Neutrophil (primary cell): ENCODE measurements around the gene DLK1.

Experiments
- H3K27ac ChIP-seq: fragments of 200-600 bp; sonication (generic); 2 replicates; pipeline ENCODE4 v1.5.1; 2016; ENCODE audit warnings: mild to moderate bottlenecking, moderate library complexity
- H3K27me3 ChIP-seq: fragments of 200-600 bp; sonication (generic); 2 replicates; pipeline ENCODE4 v1.6.0; 2016; ENCODE audit warnings: mild to moderate bottlenecking
- H3K36me3 ChIP-seq: fragments of 200-600 bp; sonication (generic); 2 replicates; pipeline ENCODE4 v1.5.1; 2017
- H3K4me1 ChIP-seq, 2 experiments: fragments of 200-600 bp in 1 of 2; sonication (generic) in 1 of 2; 1 replicate in 1 of 2; 2 replicates in 1 of 2; pipeline versions ENCODE4 v1.5.1 to v1.6.1; 2013 to 2016; ENCODE audit warnings: low read depth in 1 of 2, low read length in 1 of 2, mild to moderate bottlenecking in 1 of 2, moderate library complexity in 1 of 2; ENCODE audit not compliant: control insufficient read depth in 1 of 2, insufficient read depth in 1 of 2
- H3K4me3 ChIP-seq, 2 experiments: fragments of 200-600 bp in 1 of 2; sonication (generic) in 1 of 2; 1 replicate in 1 of 2; 2 replicates in 1 of 2; pipeline ENCODE4 v1.5.1; 2013 to 2016; ENCODE audit warnings: low read depth in 1 of 2, low read length in 1 of 2, mild to moderate bottlenecking in 1 of 2, moderate library complexity in 1 of 2
- H3K9me3 ChIP-seq: fragments of 200-600 bp; sonication (generic); 2 replicates; pipeline ENCODE4 v1.5.1; 2016
- CTCF ChIP-seq: fragments of 200-600 bp; sonication (generic); IDR thresholded peaks from 2 replicates; pipeline ENCODE4 v1.5.1; 2016; ENCODE audit warnings: antibody characterized with exemption

Gene DLK1

GRCh38 chr14:100776681-100777365, 50.1 kb downstream of the DLK1 start:
- Histone ChIP-seq H3K27me3 (no peaks in the 10 kb centered on the region), H3K4me3 (no peak overlapping the region), H3K36me3 (no peaks in the 10 kb centered on the region), H3K27ac (no peak overlapping the region), H3K4me1 (no peaks in the 10 kb centered on the region), H3K9me3 (no peaks in the 10 kb centered on the region)
- TF ChIP-seq CTCF = no peak

- Histone ChIP-seq H3K36me3 (no peaks in the 10 kb centered on the region), H3K4me1 (no peaks in the 10 kb centered on the region), H3K27ac (no peak overlapping the region), H3K9me3 (no peaks in the 10 kb centered on the region), H3K4me3 (no peak overlapping the region), H3K27me3 (no peaks in the 10 kb centered on the region)
- TF ChIP-seq CTCF = no peak
Observed at GRCh38 chr14:100777366-100777817, 50.7 kb downstream of the DLK1 start.

GRCh38 chr14:100777818-100778525, 51.3 kb downstream of the DLK1 start:
- Histone ChIP-seq H3K9me3 (no peaks in the 10 kb centered on the region), H3K27ac (no peak overlapping the region), H3K36me3 (no peaks in the 10 kb centered on the region), H3K4me3 (no peak overlapping the region), H3K27me3 (no peaks in the 10 kb centered on the region), H3K4me1 (no peaks in the 10 kb centered on the region)
- no peak for TF ChIP-seq CTCF

GRCh38 chr14:100778526-100778882, 51.8 kb downstream of the DLK1 start:
- TF ChIP-seq CTCF = no peak
- no peak overlapping the region for H3K4me3 ChIP-seq
- no peaks in the 10 kb centered on the region for H3K36me3 ChIP-seq
- H3K9me3 ChIP-seq = no peaks in the 10 kb centered on the region
- no peaks in the 10 kb centered on the region for H3K4me1 ChIP-seq
- H3K27ac ChIP-seq = no peak overlapping the region
- H3K27me3 ChIP-seq = no peaks in the 10 kb centered on the region

- no peak overlapping the region for H3K27ac ChIP-seq
- TF ChIP-seq CTCF = no peak
- H3K4me1 ChIP-seq = no peaks in the 10 kb centered on the region
- no peaks in the 10 kb centered on the region for H3K27me3 ChIP-seq
- H3K36me3 ChIP-seq = no peaks in the 10 kb centered on the region
- no peak overlapping the region for H3K4me3 ChIP-seq
- H3K9me3 ChIP-seq = no peaks in the 10 kb centered on the region
Observed at GRCh38 chr14:100778951-100779690, 52.4 kb downstream of the DLK1 start.
